ENCODE data around the gene CCNT1.
A peak's percentile ranks its signal among the peaks of the same experiment; 100 is the strongest.
"Not testable (repeated sequence)": the region's sequence is repeated elsewhere in the genome, so short reads cannot be mapped to it uniquely, and the experiment has no call there.

CCNT1 gene

DNA sequence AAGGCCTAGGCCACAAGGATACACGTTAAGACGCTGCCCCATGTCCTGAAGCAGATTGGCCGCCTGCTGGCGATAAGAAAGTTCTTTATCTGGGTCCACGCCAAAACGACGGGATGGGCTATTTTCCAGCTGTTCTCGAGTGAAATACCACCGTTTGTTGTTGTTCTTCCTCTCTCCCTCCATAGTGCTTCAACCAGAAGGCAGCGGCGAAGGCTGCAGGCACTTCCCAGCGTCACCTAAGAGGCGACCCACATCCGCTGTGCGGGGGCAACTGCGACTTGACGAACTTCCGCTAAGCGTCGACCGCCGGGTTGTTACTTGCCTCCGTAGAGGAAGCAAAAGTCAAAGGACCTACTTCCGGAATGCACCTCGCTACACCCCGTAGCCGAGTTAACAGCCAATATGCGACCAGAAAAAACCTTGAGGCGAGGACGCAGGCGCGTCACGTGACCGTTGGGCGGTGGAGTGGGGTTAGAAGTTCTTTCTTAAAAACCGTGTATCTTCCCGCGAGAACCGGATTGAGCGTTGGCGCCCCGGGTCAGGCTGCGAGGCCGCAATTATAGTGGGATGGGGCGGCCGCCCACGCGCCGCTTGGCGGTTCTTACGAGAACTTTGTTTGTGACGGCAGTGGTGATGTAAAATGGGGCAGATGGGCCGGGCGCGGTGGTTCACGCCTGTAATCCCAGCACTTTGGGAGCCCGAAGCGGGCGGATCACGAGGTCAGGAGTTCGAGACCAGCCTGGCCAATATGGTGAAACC is at the start of gene CCNT1:
CCNT1 (minus strand) TSS at position 215 of the 759 bp plus-strand sequence; CDS start at position 183, 32 bp downstream.
- DNase-seq: peak; percentile 99

- no peak for DNase-seq
Observed at GRCh38 chr12:48765753-48766162, 49.3 kb upstream of the CCNT1 start.

GRCh38 chr12:48764521-48764920 is 48.0 kb upstream of the CCNT1 start:
- no peak for DNase-seq

DNA sequence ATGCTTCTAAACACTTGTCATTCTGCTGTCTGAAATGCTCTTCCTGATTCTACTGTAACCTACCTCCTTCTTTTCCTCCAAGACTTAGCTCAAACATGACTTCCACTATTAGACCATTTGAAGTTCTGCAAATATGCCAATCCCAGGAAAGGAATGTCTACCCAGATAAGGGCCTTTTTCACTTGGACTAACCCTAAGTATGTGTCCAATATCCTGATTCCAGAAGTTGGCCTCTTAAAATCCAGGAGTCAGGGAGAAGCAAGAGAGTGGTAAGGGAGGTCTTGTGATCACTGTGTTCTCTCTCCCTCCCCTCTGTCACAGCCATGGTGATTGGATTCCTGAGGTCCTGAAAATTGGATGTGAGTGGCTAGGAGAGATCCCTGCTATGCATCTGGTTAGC is 42.2 kb upstream of the CCNT1 start:
- no peak for DNase-seq

GRCh38 chr12:48758186-48758585 is 41.7 kb upstream of the CCNT1 start:
- no peak for DNase-seq

GRCh38 chr12:48750769-48751356 is 34.4 kb upstream of the CCNT1 start:
- DNase-seq: no peak

GRCh38 chr12:48750215-48750614 is 33.7 kb upstream of the CCNT1 start:
- no peak for DNase-seq

DNA sequence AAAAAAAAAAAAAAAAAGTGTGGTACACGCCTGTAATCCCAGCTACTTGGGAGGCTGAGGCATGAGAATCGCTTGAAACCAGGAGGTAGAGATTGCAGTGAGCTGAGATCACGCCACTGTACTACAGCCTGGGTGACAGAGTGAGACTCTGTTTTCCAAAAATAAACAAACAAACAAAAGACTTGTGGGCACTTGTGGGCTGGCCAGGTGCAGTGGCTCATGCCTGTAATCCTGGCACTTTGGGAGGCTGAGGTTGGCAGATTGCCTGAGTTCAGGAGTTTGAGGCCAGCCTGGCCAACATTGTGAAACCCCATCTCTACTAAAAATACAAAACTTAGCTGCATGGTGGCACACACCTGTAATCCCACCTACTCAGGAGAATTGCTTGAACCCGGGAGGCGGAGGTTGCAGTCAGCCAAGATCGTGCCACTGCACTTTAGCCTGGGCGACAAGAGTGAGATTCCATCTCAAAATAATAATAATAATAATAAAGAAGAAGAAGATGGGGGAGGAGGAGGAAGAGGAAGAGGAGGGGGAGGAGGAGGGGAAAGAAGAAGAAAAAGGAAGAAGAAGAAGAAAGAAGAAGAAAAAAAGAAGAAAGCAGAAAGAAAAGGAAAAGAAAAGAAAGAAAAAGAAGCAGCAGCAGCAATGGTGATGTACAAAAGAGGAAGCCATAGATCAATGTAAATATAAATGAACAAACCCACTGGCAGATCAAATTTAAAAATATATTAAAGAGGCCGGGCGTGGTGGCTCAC is 27.9 kb upstream of the CCNT1 start:
- no peak for DNase-seq

- DNase-seq: no peak
Observed at GRCh38 chr12:48739618-48740269, 23.2 kb upstream of the CCNT1 start.

DNA sequence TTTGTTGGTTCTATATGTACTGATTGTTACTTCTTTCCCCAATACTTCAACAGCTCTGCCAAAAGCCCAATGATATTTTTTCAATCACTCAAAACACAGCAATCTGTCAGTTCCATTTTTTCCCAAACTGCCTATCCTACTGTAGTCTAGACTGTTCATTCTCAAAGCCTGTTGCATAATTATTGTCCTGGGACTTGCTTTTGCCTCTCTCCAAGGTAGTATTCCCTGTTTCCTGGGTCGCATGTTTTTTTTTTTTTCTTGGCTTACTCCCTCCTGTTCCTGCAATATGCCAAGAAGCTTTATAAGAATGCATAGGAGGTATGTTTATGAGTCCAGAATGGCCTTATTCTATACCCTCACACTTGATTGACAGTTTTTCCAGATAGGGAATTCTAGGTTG is 19.9 kb upstream of the CCNT1 start:
- DNase-seq: no peak

DNA sequence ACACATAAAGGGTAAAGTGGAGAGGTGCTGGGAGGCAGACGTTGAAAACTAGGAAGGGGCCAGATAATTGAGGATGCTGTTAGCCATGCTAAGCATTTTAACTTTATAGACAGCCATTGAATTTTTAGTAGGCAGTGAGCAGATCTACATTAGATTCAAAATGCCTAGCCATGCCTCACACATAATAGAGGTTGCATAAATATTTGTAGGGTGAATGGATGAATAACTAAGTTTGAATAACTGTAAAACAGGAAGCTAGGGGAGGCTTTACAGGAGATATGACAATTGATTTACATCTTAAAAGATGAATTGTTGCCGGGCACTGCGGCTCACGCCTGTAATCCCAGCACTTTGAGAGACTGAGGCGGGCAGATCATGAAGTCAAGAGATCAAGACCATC is 12.3 kb upstream of the CCNT1 start:
- no peak for DNase-seq

GRCh38 chr12:48720737-48721136 is 4.2 kb upstream of the CCNT1 start:
- DNase-seq: not testable (repeated sequence)

DNA sequence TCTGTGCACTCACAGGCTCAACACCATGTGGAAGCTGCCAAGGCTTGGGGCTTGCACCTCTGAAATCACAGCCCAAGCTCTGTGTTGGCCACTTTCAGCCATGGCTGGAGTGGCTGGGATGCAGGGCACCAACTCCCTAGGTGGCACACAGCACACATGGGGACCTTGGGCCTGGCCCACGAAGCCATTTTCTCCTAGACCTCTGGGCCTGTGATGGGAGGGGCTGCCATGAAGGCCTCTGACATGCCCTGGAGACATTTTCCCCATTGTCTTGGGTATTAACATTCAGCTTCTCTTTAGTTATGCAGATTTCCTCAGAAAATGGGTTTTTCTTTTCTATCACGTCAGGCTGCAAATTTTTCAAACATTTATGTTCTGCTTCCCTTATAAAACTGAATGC is 3.7 kb upstream of the CCNT1 start:
- not testable (repeated sequence) for DNase-seq

- not testable (repeated sequence) for DNase-seq
Observed at GRCh38 chr12:48719002-48719401, 2.5 kb upstream of the CCNT1 start.

DNA sequence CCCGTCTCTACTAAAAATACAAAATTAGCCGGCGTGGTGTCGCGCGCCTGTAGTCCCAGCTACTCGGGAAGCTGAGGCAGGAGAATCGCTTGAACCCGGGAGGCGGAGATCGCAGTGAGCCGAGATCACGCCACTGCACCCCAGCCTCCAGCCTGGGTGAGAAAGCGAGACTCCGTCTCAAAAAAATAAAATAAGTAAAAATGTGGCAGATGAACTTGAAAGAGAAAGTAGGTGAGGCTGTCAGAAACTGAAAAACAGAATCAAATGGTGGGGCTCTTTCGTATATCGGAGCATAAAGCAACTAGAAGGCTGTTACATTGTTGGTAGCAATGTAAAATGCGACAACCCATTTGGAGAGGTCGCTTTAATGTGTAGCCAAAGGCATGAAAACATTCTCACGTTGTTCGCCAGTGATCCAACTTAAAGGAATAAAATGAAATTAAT is 767 bp upstream of the CCNT1 start:
- peak; percentile 18 for DNase-seq

DNA sequence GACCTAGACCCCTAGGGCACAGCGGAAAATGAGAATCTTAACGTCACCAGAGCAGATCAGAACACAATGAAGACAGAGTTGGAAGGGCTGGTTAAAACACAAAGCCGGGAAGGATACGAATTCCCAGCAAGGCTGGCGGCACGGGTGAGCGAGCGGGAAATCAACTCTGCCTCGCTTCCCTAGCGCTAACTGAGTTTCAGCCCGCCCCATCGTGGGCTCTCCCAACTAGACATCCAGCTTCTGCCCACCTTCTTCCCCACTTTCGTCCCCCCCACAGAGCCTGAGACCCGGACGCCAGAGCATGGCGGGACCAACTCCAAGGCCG is 377 bp downstream of the CCNT1 start:
- DNase-seq: no peak

DNA sequence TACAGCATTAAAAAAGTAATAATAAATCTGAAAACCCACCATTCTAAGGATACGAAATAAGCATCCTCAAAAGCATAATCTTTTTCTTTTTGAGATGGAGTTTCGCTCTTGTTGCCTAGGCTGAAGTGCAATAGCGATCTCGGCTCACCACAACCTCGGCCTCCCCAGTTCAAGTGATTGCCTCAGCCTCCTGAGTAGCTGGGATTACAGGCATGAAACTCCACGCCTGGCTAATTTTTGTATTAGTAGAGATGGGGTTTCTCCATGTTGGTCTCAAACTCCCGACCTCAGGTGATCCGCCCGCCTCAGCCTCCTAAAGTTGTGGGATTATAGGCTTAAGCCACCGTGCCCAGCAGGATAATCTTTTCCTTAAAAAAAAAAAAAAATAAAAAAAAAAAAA is 4.3 kb downstream of the CCNT1 start:
- no peak for DNase-seq

GRCh38 chr12:48698822-48699221 is 17.7 kb downstream of the CCNT1 start:
- DNase-seq: not testable (repeated sequence)

- no peak for DNase-seq
Observed at GRCh38 chr12:48696626-48697025, 19.9 kb downstream of the CCNT1 start.

DNA sequence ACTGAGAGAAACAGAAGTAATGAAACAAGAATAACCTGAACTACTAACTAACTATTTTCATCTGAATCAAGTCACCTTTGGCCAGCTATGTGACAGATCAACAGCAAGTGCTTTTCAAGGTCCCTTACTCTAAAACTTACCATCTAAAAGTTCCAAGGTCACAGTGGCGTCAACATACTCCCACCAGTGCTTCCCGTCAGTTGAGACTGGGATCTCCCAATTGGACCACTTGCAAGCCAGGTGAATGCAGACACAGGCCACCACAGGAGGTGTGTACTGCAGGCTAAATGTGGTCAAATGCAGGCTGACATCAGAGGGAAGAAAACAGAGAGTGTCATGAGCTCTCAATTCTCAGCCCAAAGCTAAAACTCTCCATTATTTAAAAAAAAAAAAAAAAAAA is 20.6 kb downstream of the CCNT1 start:
- no peak for DNase-seq

- no peak for DNase-seq
Observed at GRCh38 chr12:48694038-48694437, 22.5 kb downstream of the CCNT1 start.

GRCh38 chr12:48693572-48693971 is 22.9 kb downstream of the CCNT1 start:
- DNase-seq: no peak

- DNase-seq: no peak
Observed at GRCh38 chr12:48691826-48692487, 24.6 kb downstream of the CCNT1 start.

Measured in NCI-H2171 treated with DMSO at 0.1 percent for 48 hours (cell line).